Measurements from ENCODE around the gene GPR156.
"Not testable (repeated sequence)": the region's sequence is repeated elsewhere in the genome, so short reads cannot be mapped to it uniquely, and the experiment has no call there.

Gene GPR156

DNA sequence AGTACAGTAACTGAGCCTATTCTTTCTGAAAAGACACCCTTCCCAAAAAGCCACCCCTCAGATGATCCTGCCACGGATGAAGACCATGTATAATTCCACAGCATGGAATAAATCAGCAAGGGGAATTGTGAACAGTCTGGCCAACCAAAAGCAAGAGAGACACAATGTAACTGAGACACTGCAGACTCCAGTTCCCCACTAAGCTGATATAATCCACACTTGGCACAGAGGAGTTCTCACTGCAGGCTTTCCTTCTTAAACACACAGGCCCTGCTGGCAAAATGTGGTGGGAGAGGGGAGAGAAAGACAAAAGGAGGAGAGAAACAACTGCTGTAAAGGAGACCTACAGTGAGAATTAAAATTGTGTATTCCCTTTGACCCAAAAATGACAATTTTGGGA is 12.7 kb downstream of the GPR156 start:
- DNase-seq: no peak

DNA sequence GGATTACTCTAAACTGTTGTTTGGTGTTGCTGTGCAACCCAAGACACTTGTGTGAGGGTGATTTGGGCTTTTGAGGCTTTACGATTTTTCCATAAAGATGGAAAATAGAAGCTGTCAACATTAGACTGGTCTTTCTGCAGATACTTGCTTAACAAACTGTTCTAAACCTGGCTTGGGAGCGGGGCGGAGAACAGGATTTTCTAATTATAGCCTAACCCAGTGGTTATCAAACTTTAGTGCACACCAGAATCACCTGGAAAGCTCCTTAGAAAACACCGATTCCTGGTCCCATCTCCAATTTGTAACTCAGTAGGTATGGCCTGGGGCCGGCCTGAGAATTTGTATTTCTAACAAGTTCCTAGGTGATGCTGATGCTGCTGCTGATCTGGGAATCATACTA is 19.0 kb downstream of the GPR156 start:
- no peak for DNase-seq

DNA sequence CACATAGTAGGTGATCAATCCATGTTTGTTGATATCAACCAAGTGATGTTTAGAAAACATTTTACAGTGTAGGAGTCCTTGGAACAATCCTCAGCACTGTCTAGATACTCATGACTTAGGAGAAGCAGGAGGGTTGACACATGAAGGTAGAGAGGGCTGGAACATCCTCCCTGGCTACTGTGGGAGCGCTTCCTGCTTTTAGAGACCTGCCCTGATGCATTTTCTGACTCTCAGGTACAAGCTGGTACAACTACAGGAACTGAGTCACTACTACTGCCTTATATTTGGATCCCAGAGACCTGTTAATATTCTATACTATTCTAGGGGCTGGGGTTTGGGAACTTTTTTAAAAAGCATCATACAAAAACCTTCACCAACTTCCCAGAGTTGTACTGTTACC is 20.1 kb downstream of the GPR156 start:
- no peak for DNase-seq

DNA sequence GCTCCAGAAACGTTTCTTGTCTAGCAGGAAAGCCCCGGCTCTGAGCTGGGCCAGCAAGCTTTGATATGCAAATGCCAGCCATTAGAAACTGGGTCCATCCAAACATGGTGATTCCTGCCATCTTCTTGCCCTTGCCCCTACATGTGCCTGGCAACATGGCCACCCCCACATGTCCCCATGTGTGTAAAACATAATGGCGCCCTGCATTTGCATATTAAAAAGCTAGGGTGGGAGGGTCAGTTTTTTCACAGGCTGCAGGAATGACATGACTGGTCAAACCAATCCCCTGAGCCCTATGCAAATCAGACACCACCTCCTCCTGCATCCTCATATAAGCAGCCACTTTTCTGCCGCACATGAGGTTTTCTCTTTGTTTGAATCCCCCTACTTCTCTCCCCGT is 21.2 kb downstream of the GPR156 start:
- no peak for DNase-seq

DNA sequence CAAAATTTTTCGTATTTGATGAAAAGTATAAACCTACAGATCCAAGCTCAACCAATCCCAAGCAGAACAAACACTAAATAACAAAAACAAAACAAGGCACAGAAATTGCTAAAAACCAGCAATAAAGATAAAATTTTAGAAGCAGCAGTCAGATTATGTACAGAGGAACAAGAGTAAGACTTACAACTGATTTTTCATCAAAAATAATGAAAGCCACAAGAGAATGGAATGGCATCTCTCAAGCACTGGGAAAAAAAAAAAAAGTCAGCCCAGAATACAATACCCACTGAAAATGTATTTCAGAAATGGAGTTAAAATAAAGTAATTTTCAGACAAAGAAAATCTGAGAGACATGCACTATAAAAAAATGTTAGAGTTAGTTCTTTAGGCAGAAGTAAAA is 27.0 kb downstream of the GPR156 start:
- no peak for DNase-seq

DNA sequence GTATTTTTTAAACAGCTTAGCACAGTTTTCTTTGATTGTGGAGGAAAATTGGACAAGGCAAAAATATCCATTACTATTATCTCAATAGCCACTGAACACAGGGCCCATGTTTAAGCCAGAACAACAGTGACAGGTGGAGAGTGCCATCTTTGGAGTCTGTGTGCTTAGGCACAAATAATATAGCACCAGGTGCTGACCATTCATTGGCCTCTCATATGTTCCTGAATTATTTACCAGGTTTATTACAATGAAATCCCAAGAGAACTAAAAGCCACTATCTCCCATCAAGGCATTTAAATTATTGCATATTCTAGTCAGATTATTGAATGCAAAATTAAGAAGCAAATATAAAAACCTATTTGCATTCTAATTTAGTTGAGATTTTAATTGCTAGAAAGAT is 39.6 kb downstream of the GPR156 start:
- DNase-seq: no peak

DNA sequence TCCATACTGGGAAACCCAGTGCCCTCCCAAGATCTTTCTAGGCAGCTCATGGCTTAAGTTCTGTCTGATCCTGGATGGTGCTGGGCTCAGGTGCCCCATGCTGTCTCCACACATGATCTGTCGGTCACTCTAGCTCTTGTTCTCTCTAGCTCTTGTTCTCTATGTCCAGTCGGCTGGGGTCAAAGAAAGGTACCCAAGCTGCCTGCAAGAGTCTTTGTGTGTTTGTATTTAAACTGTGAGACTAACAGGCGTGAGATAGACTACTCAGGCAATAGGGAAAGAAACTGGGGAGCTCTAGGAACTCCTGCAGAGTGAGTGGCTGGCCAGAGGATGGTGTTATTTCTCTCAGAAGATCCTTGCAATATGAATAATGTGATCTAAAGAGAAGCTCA is 40.2 kb downstream of the GPR156 start:
- no peak for DNase-seq

DNA sequence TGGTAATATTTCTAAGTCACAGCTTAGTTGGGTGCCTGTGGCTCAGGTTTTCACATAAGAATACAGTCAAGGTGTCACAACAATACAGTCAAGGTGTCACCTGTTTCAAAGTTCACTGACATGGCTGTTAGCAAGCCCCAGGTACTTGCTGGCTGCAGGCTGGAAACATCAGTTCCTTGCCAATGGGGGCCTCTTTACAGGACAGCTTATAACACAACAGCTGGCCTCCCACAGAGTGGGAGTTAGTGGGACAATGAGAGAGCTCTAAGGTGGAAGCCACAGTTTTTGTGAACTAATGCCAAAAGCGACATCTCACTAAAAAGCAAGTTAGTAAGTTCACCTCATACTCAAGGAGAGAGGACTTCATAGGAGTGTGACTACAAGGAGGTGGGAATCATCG is 45.4 kb downstream of the GPR156 start:
- no peak for DNase-seq

DNA sequence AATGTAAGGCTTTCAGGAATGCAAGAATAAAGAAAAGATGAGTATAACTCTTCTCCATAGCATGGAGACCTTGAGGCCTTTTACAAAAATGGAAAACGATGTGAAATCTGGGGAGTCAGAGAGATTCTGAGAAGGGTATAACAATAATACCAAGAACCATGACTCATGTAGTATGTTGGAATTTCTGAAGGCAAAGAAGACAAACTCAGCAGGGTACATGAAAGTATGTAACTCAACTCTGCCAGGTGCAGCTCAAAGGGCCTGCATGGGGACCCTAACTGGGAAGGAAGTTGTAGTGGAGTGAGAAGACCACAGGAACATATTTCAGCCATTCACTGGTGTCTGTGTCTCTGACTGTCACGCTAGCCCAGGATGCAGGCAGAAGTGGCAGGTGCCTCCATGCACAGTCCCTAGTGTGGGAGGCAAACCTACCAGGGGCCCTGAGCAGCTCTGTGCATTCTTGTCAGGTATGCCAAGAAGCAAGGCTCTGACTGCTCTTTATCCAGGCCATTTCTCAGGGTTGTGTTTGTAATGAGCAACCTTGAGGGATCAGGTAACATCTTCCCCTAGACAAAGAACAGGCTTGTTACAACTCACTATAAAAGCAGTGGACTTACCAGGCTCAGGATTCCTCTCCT is 57.2 kb downstream of the GPR156 start:
- DNase-seq: no peak

DNA sequence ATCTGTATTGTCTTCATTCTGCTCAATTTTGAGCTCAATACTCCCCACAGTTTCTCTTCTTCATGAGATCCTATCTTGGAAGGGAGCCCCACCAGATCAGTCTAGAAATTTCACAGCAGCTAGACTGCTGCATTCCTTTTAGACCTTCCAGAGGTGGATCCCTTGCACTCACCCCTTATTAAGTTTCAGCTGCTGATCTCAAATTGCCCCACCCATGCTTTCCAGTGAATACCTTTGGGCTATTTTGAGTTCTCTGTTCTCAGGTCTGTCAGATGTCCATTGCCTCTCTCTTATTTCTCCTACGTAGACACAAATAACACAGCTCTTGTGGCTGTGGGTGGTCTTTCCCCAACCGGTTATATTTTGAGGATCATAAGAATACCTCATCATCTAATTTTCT is 60.8 kb downstream of the GPR156 start:
- DNase-seq: no peak

DNA sequence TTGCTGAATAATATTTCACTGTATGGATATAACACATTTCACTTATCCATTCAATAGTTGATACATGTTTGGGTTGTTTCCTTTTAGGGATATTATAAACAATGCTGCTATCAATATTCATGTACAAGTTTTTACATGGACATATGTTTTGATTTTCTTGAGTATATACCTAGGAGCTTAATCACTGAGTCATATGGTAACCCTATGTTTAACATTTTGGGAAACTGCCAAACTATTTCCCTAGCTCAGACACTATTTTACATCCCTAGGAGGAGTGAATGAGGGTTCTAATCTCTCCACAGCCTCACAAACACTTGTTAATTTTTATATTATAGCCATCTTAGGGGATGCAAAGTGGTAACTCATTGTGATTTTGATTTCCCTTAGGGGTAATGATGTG is 66.0 kb downstream of the GPR156 start:
- no peak for DNase-seq

DNA sequence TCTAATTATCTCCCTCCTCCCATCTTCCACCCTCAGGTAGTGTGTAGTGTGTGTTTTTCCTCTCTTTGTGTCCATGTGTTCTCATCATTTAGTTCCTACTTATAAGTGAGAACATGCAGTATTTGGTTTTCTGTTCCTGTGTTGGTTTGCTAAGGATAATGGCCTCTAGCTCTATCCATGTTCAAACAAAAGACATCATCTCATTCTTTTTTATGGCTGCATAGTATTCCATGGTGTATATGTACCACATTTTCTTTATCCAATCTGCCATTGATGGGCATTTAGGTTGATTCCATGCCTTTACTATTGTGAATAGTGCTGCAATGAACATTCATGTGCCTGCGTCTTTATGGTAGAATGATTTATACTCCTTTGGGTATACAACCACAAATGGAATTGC is 68.4 kb downstream of the GPR156 start:
- DNase-seq: not testable (repeated sequence)

DNA sequence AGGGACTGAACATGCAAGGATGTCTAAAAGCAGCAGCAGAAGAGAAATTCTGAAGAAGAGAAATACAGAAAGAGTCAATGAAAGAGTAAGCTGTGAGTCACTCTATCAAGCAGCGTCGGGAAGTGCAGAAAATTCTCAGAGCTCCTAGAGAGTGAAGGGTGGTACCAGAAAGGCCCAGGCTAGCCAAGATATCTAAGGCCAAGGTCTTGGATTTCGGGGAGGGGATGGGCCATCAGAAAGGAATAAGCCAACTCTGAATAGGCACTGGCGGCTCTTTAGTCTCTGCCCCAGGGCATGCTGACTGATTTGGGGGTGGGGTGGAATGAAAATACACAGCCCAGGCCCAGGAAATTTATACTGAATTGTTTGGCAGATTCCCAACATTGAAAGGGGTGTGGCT is 70.8 kb downstream of the GPR156 start:
- DNase-seq: no peak

DNA sequence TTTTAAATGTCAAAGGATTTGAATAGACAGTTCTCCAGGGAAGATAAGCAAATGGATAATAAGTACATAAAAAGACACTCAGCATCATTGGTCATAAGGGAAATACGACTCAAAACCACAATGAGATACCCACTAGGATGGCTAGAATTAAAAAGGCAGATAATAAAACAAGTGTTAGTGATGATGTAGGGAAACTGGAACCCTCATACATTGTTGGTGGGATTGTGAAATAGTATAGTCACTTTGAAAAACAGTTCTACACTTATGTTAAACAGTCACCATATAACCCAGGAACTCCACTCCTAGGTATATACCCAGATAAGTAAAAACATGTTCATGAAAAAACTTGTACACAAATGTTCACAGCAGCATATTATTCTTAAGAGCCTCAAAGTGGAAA is 72.5 kb downstream of the GPR156 start:
- no peak for DNase-seq

DNA sequence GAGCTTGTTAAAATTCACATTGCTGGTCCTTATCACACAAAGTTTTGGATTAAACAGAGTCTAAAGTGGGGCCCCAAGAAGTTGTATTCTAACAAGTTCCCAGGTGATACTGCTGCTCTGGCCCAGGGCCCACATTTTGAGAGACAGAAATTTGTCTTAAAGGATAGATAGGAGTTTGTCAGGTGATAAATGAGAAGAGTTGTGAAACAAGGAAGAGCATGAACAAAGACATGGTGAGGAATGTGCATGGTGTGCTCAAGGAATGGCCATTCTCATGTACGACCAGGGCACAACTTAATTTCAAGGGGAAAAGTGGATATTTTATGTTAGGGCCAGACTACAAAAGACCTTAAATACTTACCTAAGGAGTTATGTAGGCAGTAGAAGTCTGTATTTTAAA is 75.6 kb downstream of the GPR156 start:
- DNase-seq: no peak

DNA sequence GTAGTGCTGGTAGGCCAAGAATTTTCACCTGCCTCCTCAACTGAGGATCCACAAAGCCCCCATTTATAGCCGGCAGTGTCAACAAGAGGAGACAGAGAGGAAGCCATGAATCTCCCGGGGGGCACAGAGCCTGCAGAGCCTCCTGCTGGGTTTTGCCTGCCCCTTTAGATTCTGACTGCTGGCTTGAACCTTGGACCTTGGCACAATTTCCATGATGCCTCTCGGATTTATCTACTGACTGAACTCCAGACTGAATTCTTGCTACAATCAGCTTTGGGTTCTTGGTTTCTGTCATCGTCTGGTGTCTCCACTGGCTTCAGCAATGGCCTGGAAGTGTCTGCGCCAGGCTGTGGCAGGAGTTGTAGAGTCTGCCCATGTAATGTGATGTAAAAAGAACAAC is 80.7 kb downstream of the GPR156 start:
- DNase-seq: no peak

DNA sequence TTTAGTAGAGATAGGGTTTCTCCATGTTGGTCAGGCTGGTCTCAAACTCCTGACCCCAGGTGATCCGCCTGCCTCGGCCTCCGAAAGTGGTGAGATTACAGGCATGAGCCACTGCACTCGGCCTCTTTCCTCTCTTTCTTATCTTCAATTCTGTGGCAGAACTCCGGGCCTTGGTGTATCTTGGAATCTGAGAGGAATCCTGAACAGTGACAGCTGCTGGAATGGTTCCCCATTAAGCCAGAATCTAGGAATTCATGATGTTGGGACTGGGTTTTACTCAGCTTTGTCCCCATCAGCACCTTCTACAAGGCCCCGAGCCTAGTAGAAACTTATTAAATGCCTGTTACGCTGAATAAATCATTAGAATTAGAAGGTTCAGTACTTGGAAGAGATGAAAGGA is 81.4 kb downstream of the GPR156 start:
- no peak for DNase-seq

DNA sequence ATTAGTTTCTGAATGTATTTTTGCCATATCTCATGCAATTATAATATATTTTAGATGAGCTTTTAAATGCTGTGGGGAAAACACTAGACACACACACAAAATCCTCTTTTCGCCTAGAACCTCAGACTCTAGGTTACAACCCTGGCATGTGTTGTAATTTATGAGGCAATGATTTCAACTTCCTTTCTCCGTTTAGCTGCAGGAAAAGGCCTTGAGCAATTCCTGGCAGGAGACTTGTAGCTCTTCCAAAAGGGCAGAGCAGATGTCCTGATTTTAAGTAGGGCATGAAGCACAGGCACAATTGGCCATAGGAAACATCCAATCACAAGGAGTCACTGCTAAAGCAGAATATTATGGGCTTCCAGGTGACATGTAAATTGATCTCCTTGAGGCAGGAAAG is 82.0 kb downstream of the GPR156 start:
- DNase-seq: no peak

DNA sequence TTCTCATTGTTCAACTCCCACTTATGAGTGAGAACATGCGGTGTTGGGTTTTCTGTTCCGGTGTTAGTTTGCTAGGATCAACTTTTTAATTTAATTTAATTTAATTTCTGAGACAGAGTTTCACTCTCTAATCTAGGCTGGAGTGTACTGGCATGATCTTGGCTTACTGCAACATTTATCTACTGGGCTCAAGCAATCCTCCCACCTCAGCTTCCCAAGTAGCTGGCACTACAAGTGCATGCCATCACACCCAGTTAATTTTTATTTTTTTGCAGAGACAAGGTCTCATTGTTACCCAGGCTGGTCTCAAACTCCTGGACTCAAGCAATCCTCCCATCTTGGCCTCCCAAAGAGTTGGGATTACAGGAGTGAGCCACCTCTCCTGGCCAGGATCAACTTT is 82.7 kb downstream of the GPR156 start:
- no peak for DNase-seq

DNA sequence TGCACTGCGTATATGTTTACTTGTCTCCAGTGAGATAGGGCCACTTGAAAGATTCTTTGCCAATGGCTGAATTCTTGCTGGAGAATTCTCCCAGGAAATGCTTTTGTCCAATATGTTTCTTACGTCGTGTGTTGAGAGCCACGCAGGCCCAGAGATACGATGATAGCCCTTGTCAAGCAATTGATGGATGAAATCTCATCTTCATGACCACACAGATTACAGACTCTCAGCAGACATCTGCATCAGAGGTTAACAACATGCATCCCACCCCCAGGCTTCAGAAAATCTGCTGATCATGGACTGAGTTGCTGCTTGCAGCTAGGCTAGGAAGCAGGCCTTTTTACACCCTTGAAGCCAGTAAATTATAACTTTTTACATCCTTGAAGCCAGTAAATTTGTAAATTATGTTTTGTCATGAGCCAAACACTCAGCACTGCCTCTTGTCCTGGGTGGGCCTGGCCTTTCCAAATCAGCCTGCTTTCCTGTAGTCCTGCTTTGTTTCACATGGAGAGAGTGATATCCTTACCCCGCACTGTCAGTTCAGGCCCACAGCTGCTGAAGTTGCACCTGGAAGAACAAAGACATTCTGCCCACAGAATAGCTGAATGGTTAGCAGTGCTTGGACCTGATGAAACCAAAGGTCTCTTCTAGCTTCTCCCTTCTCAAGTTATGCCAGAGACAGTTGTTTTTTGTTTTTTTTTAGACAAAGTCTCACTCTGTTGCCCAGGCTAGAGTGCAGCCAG is 84.4 kb downstream of the GPR156 start:
- DNase-seq: no peak

DNA sequence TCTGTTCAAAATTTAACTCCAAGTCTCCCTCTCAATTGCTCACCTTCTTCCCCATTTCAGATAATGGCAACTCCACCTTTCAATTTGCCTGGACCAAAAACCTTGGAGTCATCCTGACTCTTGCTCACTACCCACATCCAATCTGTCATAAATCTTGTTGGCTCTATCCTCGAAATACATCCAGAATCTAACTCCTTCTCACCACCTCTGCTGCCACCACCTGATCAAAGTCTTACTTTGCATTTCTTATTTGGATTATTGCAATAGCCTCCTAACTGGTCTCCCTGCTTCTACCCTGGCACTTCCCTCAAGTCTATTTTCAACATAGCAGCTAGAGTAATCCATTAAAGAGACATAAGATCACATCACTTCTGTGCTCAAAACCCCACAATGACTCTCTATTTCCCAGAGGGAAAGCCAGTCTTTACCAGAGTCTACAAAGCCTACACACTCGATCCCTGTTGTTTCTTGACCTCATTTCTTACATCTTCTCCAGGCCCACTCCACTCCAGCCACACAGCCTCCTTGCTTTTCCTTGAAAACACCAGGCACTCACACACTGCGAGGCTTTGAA is 86.6 kb downstream of the GPR156 start:
- no peak for DNase-seq

DNA sequence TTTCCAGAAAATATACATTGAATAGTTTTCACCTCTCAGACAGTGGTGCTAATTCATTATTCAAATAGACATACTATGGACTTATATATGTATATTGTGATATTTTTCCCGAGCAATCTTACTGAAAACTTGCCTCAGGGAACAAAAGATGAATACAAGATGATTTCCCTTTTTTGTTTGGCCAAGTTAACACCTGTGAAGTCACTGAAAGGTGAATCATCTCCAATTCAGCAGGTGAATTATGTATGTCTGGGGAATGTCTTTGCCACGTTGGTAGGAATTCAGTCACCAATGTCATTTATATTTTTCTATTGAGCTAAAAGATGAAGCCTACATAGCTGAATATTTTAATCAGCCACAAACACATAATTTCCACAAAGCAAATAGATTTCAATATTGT is 88.2 kb downstream of the GPR156 start:
- no peak for DNase-seq

DNA sequence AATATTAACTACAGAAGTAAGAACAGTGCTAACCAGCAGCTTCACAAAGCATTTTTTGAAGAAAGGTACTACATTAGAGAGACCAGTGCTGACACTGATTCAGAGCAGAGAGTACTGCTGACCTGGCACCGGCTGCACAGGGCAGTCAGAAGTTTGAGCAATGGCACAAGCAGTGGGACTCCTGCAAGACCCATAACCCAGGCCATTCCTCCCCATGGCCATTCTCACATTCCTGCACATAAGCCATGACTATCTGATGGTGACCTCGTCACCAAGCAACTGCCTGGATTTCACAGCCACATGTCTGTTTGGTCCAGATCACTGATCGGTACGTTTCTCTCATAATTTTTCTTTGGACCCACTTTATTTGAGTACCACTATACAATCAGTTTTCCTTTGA is 88.7 kb downstream of the GPR156 start:
- DNase-seq: no peak

DNA sequence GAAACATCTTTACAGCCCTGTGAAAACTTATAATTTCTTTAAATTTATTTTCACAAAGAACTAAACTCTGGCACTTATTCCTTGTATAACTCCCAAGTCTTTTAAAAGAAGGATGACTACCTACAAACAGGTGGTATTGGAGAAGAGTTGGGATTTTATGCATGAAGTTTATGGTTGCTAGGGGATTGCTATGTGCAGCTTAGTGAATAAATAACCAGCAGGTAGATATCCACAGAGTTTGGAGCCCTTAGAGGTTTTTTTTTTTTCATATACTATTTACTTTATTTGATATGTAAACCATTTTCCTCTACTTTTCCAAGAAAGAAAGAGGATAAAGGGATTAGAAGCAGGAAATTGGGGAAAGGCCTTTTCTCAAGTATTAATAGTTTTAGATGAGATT is 91.5 kb downstream of the GPR156 start:
- no peak for DNase-seq

DNA sequence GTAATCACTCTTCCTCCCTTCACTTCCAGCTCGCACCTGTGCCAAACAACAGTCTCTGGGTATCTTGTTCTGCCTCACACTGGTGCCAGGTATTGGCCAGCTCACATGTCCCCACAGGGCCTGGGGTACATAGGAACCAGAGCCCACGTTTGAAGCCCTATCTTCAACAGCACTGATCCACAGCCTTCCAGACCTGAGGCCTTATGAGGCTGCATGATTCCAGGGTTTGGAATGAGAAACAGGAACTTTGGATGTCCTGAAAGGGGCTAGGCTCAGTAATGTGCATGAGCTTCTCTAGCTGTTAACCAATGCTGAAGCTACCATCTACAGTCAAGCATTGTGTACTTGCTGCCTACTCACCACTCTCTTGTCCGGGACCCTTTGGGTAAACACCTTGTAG is 92.4 kb downstream of the GPR156 start:
- DNase-seq: no peak

All from DMS79 (cell line).